ENCODE results near the gene DPEP2NB. TPM values are rescaled to one million over a fixed set of nuclear protein-coding genes. Genes with fewer than 3 reads are reported as not detected.
"Not testable (repeated sequence)": the region's sequence is repeated elsewhere in the genome, so short reads cannot be mapped to it uniquely, and the experiment has no call there.

Gene DPEP2NB
- total RNA-seq, 1 experiment from 2014 or later: not detected

DNA sequence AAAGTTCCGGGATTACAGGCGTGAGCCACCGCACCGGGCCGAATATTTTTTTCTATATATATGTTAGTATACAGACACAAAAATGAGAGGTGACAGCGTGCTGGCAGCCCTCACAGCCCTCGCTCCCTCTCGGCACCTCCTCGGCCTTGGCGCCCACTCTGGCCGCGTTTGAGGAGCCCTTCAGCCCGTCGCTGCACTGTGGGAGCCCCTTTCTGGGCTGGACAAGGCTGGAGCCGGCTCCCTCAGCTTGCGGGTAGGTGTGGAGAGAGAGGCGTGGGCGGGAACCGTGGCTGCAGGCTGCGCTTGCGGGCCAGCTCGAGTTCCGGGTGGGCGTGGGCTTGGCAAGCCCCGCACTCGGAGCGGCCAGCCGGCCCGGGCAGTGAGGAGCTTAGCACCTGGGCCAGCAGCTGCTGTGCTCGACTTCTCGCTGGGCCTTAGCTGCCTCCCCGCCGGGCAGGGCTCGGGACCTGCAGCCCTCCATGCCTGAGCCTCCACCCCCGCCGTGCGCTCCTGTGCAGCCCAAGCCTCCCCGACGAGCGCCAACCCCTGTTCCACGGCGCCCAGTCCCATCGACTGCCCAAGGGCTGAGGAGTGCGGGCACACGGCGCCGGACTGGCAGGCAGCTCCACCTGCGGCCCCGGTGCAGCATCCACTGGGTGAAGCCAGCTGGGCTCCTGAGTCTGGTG lies 33.6 kb downstream of the DPEP2NB start:
- DNase-seq (ENCODE audit: low read depth): no peak

DNA sequence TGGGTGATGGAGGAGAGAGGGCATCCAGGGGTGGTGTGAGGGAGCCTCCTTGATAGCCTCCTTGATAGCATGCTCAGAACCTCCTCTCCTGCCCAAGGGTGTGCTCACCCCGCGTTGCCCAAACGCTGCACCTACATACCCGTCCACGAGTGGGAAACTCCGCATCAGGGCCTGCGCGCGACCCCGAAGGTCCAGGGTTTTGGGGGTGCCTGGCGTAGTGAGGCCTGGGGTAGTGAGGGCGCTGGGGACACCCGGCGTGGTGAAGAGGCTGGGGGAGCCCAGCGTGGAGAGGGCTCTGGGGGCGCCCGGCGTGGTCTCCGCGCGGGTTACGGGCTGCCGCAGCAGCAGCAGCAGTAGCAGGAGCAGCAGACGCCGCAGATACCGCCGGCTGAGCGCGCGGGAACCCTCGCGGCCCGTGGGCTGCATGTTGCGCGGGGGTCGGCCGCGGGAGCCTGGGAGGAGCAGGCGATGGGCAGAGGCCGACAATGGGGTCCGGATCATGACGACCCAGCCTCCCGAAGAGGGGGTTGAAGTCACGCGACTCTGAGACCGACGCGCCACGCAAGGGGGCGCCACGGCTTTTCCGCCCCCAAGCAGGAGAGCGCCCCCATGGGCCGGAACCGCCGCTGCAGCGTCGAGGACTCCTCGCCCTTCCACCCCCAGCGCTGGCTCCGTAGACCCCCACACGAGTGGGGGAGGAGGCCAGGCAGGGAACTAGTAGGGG lies 35.6 kb downstream of the DPEP2NB start, which contains the start of gene DPEP3:
DPEP3 (minus strand) TSS at position 545 of the 724 bp plus-strand sequence; CDS start at position 426, 119 bp downstream.
- DNase-seq (ENCODE audit: low read depth): no peak

DNA sequence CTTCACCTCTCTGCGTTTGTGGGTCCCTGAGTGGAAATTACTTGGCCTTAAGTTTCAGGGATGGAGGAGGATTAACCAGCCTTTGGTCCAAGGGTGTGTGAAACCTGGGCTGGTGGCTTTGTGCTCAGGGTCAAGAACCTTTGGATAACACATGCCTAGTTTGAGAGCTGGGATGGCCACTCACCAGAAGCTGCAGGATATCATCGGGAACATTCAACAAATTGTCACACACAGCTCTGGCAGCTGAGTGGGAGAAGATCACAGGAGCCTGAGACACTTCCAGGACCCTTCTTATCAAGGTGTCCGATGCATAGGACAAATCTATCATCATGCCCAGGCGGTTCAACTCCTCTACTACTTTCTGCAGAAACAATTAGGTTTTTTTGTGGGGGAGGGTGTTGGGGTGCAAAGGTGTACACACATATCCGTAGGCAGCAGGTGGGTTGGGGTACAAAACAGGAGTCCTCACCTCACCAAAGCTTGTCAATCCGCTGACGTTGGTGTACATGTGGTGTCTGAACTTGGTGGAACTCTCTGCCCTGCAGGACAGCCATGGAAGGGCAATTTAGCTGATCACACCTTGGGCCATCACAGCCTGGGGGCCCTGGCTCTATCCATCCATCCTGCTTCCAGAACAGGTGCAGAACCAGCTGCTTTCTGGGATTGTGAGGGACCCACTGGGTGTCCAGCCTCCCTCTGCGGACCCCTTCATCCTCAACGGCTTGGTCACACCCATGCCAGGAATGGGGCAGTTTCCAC lies 38.1 kb downstream of the DPEP2NB start:
- DNase-seq (ENCODE audit: low read depth): no peak

DNA sequence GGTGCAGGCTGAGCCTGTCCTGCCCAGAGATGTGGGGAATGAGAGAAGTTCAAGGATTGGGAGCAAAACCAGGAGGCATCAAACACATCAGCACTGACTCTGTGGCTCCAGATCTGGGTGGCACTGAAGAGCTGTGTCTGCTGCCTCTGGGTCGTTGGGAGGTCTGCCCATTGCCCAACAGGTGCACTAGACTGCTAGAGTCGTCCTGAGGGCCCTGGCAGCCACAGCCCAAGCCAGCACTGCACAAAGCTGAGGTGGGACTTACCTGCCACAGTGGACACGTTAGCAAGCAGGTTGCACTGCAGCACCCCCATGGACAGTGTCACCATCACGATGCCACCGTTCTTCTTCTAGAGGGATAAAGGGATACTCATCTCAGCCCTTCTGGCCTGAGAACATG lies 38.7 kb downstream of the DPEP2NB start:
- DNase-seq (ENCODE audit: low read depth): no peak

- DNase-seq (ENCODE audit: low read depth): no peak
These were observed 39.5 kb downstream of the DPEP2NB start for GRCh38 chr16:67976205-67976604.

DNA sequence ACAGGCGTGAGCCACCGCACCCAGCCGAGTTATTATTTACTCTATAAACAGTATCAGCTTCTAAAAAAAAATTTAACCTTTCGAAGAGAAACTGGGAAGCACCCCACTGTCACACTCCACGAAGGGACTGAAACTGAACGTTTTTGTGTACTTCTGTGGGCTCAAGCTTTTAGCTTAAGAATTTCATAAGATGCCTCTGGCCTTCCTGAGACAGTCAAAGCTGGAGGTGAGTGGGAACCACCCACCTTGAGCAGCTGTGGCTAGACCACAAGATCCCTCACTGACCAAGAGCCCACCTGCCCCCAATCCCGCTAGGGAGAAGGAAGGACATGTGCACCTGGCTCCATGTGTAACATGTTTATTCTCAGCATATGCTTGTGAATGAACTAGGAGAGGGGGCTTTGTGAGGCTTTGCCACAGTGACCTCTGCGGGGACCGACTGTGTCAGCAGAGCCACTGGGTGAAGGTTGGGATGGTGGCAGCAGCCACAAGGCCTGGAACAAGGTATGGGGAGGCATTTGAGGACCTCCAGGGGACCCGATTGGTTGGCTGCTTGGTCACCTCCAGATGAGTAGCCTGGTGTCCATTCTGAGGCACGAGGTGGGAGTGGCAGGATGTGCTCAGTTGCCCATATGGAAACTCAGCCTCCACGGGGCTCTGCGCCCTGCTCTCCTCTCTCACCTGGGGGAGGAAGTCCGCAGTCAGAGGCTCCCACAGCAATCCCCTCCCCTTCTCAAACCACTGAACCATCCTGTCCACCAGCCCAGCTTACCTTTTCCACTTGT lies 40.2 kb downstream of the DPEP2NB start:
- DNase-seq (ENCODE audit: low read depth): no peak

DNA sequence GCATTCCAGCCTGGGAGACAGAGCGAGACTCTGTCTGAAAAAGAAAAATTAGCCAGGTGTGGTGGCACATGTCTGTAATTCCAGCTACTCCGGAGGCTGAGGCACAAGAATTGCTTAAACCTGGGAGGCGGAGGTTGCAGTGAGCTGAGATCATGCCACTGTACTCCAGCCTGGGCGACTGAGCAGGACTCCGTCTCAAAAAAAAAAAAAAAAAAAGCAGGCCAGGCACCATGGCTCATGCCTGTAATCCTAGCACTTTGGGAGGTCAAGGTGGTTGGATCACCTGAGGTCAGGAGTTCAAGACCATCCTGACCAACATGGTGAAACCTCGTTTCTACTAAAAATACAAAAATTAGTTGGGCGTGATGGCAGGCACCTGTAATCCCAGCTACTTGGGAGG lies 43.4 kb downstream of the DPEP2NB start:
- DNase-seq (ENCODE audit: low read depth): not testable (repeated sequence)

DNA sequence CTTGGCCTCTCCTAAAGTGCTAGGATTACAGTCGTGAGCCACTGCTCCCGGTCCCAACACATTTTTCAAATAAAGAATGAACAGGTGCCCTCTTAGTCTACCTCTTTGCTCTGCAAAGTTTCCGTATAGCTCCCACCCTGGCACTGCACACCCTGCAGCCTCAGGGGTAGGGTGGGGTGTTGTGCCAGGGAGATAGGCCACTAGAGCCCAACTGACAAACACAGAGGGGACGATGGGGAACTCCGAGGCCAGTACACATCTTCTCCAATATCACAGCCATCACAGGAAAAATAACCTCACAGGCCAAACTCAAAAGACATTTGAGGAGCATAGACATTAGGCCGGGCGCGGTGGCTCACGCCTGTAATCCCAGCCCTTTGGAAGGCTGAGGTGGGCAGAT lies 44.6 kb downstream of the DPEP2NB start:
- no peak for DNase-seq (ENCODE audit: low read depth)

GRCh38 chr16:67969254-67970039 lies 46.3 kb downstream of the DPEP2NB start:
- DNase-seq (ENCODE audit: low read depth): peak; percentile 22

- DNase-seq (ENCODE audit: low read depth): peak; percentile 84
These were observed 47.1 kb downstream of the DPEP2NB start, which contains the start of gene SLC12A4 for GRCh38 chr16:67968400-67969253. Gene SLC12A4, minus strand, starts transcription at chr16:67968637. Its CDS starts 84 bp downstream, at chr16:67968553.

- DNase-seq (ENCODE audit: low read depth): peak; percentile 46
These were observed 47.7 kb downstream of the DPEP2NB start for GRCh38 chr16:67967958-67968399.

- peak; percentile 41 for DNase-seq (ENCODE audit: low read depth)
These were observed 48.3 kb downstream of the DPEP2NB start for GRCh38 chr16:67967183-67967957.

DNA sequence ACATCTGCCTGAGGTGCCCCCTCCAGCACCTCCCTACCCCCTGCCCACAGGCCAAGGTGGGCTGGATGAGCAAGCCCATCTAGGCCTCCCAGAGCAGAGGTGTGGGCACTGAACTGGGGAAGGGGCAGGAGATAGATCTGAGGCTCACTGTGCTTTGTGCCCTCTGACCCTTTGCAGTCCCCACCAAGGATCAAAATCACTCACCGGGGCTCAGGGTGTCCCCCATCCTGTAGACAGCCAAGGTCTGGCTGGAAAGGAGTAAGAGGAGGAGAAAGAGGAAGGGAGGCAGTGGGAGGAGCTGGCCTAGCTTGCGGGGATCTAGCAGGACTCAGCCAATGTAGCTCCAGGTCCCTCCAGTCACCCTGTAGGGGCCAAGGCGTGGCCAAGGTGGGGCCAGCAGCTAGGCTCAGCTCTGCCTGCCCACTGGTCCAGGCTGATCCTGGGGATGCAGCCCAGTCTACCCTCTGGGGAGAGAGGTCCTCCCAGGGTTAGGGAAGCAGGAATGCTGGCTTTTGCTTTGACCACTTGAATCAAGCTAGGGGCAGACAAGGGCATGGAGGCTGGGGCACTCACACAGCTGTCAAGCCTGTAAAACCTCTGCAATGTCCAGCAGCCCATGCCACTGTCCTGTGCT lies 49.0 kb downstream of the DPEP2NB start:
- no peak for DNase-seq (ENCODE audit: low read depth)

DNA sequence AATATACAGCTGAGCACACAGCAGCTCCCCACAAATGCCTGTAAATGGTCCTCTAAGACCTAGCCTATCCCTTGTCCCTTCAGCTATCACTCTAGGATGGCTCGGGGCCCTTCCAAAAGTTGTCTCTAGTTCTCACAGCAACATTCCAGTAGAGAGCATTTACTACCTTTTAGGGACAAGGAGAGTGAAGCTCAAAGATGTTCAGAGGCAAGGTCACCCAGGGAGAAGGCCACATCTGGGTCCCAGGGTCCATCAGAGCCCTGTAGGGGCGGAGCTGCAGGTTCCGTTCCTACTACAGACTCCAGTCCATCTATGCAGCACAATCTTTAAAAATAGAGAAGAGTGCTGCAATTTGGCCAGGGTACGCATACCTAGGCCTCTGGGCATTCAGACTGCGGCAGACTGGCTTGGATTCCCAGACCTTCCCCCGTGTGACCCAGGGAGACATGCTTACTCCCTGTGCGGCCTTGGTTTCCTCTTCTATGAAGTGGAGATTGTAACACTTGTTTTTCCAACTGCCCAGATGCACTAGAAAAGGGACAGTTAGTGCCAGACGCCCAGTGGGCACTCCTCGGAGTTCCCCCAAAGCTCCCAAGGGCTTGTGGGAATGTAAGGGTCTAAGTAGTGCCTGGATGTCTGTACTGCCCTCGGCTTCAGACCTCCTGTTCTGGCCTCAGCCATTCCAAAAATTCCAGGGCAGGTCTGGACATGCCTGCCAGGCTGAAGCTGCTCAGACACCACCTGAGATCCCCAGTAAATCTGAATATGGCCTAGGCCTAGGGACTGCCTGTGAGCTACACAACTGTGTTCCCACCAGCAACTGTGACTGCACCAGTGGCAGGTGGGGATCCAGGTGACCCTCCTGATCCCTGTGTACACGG lies 49.8 kb downstream of the DPEP2NB start:
- no peak for DNase-seq (ENCODE audit: low read depth)

DNA sequence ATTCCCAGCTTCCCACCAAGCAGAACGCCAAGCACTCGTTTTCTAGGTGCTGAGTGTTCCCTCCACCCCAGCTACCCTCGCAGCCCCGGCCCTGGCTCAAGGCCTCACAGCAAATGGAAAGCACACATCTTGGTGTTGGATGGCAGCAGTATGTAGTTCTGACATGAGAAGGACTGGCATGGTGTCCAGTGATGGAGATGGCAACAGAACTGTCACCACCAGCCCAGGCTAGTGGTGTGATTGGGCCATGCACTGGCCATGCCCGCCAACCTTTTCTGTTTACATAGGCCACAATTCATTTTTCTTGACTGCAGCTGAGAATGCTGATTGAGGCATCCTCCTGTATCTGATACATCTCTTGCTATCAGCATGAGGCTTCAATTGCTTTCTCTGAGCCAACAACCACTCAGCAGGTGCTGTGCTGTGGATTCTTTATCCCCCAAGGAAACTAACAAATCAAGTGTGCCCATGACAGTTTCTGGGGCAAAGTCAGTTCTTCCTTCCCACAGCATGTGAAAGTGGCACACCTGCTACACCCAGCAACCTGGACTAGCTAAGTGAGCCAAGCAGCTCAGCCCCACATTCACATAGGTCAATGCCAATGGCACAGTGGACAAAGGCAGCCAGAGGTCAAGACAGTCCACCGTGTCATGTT lies 51.1 kb downstream of the DPEP2NB start:
- no peak for DNase-seq (ENCODE audit: low read depth)

DNA sequence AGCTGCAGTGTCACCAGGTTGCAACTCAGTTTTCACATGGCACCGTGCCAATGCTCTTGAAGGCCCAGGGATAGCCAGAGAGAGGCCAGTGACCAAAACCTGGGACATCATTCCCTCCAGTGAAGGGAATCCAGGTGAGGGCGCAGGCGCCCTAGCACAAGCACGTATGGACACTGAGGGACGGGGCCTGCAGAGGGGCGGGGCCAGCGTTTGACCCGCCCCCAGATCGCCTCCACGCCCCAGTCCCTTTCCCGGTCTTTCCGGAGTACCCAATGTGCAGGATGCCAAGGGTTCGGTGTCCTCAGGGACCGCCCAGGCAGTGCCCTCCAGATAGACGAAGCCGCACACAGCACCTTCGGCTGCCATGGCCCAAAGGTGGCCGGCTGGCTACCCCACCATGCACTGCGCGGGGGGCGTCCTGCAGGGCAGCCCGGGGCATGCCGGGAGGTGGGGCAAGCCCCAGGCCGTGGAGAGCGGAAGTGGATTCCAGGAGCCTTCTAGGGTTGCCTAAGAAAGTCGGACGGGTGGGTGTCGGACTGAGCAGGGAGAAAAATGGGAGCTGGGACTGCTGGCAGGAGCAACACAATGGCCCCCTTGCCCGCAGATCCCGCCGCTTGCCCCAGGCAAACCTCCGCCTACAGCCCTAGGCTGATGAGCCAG lies 51.9 kb downstream of the DPEP2NB start:
- DNase-seq (ENCODE audit: low read depth): no peak
